Fibroblast of lung (primary cell): ENCODE data around the gene MDFIC.

Experiments
- CTCF ChIP-seq, 2 donors: IDR thresholded peaks in 1 of 2; conservative IDR thresholded peaks in 1 of 2; 1 replicate in 1 of 2; 2 replicates in 1 of 2; pipeline ENCODE4 v1.5.1; 2011 to 2012; ENCODE audit warnings: low read length in 2 of 2, control low read depth in 1 of 2, inconsistent platforms in 1 of 2, low read depth in 1 of 2, mild to moderate bottlenecking in 1 of 2
- EZH2 ChIP-seq: IDR thresholded peaks from 2 replicates; pipeline ENCODE4 v1.5.1; 2012; ENCODE audit warnings: low read length, control low read depth, mild to moderate bottlenecking; ENCODE audit errors: missing control alignments

GRCh38 chr7:115059321-115059720 is 137.4 kb downstream of the MDFIC start:
- TF ChIP-seq CTCF (conservative IDR thresholded peaks at IDR 0.05 in 1 of 2, IDR thresholded peaks at IDR 0.05 in 1 of 2; ENCODE audit: low read depth in 1 of 2, low read length in 2 of 2) (no peak), EZH2 (no peak)
